ENCODE measurements around the gene MTCL1. TPM values are rescaled to one million over a fixed set of nuclear protein-coding genes. Genes with fewer than 3 reads are reported as not detected.

Gene MTCL1
- total and polyA plus RNA-seq, 9 of the 15 experiments (the other 6 are each of a cell fraction or from before 2014, with no cell fraction given), result 0.21 to 7.4 (median 3.7) TPM

- BruUV-seq (replicated peaks), result no TSS peak
- no peak for FAIRE-seq
- in situ Hi-C loops (cut with MboI), result no loop called here
- TF ChIP-seq FOSL1 (tag; conservative IDR thresholded peaks at IDR 0.05), result no peak
- no peak for TF ChIP-seq AFF1 (IDR thresholded peaks at IDR 0.05; ENCODE audit: low read depth in 1 of 2, partially characterized antibody in 2 of 2)
- TF ChIP-seq ZNF778 (CRISPR knock-in tag; IDR thresholded peaks at IDR 0.05), result no peak
- TF ChIP-seq BRF2 (IDR thresholded peaks at IDR 0.05; ENCODE audit: borderline replicate concordance, insufficient read depth, insufficient read length), result no peak
- TF ChIP-seq ZBTB43 (CRISPR knock-in tag; IDR thresholded peaks at IDR 0.05), result no peak
- no peak for TF ChIP-seq PKNOX1 (IDR thresholded peaks at IDR 0.05)
- no peak for TF ChIP-seq ELF4 (CRISPR knock-in tag; IDR thresholded peaks at IDR 0.05)
- TF ChIP-seq SRSF1 (IDR thresholded peaks at IDR 0.05; ENCODE audit: low read depth, low read length), result no peak
- TF ChIP-seq ZNF445 (CRISPR knock-in tag; IDR thresholded peaks at IDR 0.05; ENCODE audit: low read depth), result no peak
- TF ChIP-seq ZNF384 (IDR thresholded peaks at IDR 0.05; ENCODE audit: low read depth, low read length), result no peak
- TF ChIP-seq PRPF4 (IDR thresholded peaks at IDR 0.05; ENCODE audit: insufficient read depth, low read depth, low read length, poor library complexity, severe bottlenecking), result no peak
- no peak for TF ChIP-seq ZNF253 (CRISPR knock-in tag; conservative IDR thresholded peaks at IDR 0.05)
- no peak for TF ChIP-seq ZNF184 (CRISPR knock-in tag; IDR thresholded peaks at IDR 0.05)
- TF ChIP-seq TCFL5 (CRISPR knock-in tag; conservative IDR thresholded peaks at IDR 0.05), result no peak
- no peak for TF ChIP-seq KAT7 (CRISPR knock-in tag; IDR thresholded peaks at IDR 0.05; ENCODE audit: borderline replicate concordance)
Observed at GRCh38 chr18:8756571-8756970, 51.2 kb downstream of the MTCL1 start.

More at GRCh38 chr18:8756571-8756970, 51.2 kb downstream of the MTCL1 start:
- ChIA-PET CTCF (ENCODE audit: low intra/inter-chr PET ratio) (no interaction called here), POLR2A (interaction anchor here (0.8 kb wide), 1 partner anchor 20 kb away, joined by 4 read pairs; no protein-coding TSS in a partner anchor)
- no peaks in the 10 kb centered on the region for H3K79me2 ChIP-seq (ENCODE audit: control insufficient read depth, insufficient read depth, low read length)
- H3K27ac ChIP-seq (ENCODE audit: extremely low read depth, low read depth, low read length), result no peak overlapping the region
- DNase-seq (ENCODE audit: extremely low read depth in 1 of 4, low spot score in 3 of 4) (no peak), ATAC-seq (no peak)
- no peak overlapping the region for H3K9ac ChIP-seq (ENCODE audit: insufficient read depth in 1 of 2, low read depth in 2 of 2, low read length in 2 of 2)
- peaks cover 0 to 6% of the 10 kb centered on the region in 2 experiments; a peak in 4 of 5 replicates for H3K27me3 ChIP-seq (ENCODE audit: control insufficient read depth in 2 of 2, insufficient read depth in 2 of 2, low read length in 2 of 2)
- no peaks in the 10 kb centered on the region for H4K20me1 ChIP-seq (replicated peaks; ENCODE audit: control insufficient read depth, insufficient read depth, low read length)
- H3K4me1 ChIP-seq (replicated peaks in 1 of 2; ENCODE audit: control insufficient read depth in 2 of 2, insufficient read depth in 2 of 2, low read length in 2 of 2), result no peaks in the 10 kb centered on the region
- intact Hi-C loops (cut with micrococcal nuclease), result no loop called here
- H3K9me1 ChIP-seq (ENCODE audit: control insufficient read depth, insufficient read depth, low read length), result no peaks in the 10 kb centered on the region
- WGBS (ENCODE audit: insufficient coverage, low coverage, missing lambda C conversion rate), result 11% methylated on average over 2 of the region's 2 CpGs
- no peak overlapping the region for H3K4me3 ChIP-seq
- no peaks in the 10 kb centered on the region for H3K36me3 ChIP-seq (ENCODE audit: control insufficient read depth, insufficient read depth, low read length)
- H3K4me2 ChIP-seq (ENCODE audit: insufficient read depth, low read length), result no peak overlapping the region
- peaks cover 6% of the 10 kb centered on the region; the same call in 1 of the 2 replicates for H3K9me3 ChIP-seq (replicated peaks; ENCODE audit: control insufficient read depth, insufficient read depth, low read depth, low read length)
- no peak overlapping the region for H2AFZ ChIP-seq (ENCODE audit: low read depth, low read length)

Data from K562 (cell line).